Lower leg skin (tissue), 3 donors: Measurements from ENCODE around the gene MTMR3.
A peak's percentile ranks its signal among the peaks of the same experiment; 100 is the strongest.

Experiments
- POLR2A ChIP-seq, 2 donors: fragments of 450-650 bp; IDR thresholded peaks; one replicate each; pipeline ENCODE4 v1.6.1; 2016 to 2017; ENCODE audit warnings: antibody characterized with exemption in 2 of 2, mild to moderate bottlenecking in 1 of 2, moderate library complexity in 1 of 2
- TF ChIP-seq, protein P1 (sequence below), 3 donors: fragments of 450-650 bp; IDR thresholded peaks; one replicate each; pipeline ENCODE4 v1.5.1; 2016; ENCODE audit warnings: antibody characterized with exemption in 3 of 3, mild to moderate bottlenecking in 3 of 3, moderate library complexity in 2 of 3

DNA sequence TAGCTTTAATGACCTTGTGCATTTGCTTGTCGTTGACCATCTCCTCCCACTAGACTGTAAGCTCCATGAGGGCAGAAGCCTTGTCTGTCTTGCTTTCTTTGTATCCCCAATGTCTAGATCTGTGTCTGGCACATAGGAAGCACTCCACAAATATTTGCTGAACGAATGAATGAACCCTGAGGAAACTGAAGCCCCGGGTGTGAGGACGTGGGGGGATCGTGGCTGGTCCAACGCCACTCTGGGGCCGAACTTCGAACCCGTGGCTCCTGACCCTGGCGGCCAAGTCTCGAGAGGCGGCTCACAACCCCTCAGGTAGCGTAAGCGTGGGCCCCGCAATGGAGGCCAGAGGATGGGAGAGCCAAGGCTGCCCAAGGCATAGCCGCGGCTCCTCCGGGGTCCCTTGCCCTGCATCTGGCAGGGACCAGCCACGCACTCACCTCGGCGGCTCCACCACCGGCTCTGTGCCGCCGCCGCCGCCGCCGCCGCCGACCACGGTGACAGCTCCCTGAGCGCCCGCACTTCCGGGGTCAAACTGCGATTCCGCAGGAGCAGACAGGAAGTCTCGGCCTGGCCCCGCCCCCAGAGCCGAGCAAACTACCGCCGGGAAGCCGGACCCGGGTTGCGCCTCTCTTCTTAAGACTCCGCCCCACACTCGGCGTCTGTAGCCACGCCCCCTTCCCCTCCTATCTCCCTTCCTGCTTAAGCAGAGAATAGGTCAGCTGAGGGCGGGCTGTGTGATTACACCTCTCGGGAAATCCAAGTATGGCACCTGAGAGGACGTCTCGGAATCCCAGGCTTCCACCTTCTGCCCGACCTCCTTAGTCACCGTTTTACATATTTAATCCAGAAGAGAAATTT, 45.0 kb upstream of the MTMR3 start, which contains the start of gene ASCC2:
- TF ChIP-seq POLR2A (IDR thresholded peaks at IDR 0.05) = peak in 1 of 2 donors; percentile 35
- TF ChIP-seq, protein P1, sequence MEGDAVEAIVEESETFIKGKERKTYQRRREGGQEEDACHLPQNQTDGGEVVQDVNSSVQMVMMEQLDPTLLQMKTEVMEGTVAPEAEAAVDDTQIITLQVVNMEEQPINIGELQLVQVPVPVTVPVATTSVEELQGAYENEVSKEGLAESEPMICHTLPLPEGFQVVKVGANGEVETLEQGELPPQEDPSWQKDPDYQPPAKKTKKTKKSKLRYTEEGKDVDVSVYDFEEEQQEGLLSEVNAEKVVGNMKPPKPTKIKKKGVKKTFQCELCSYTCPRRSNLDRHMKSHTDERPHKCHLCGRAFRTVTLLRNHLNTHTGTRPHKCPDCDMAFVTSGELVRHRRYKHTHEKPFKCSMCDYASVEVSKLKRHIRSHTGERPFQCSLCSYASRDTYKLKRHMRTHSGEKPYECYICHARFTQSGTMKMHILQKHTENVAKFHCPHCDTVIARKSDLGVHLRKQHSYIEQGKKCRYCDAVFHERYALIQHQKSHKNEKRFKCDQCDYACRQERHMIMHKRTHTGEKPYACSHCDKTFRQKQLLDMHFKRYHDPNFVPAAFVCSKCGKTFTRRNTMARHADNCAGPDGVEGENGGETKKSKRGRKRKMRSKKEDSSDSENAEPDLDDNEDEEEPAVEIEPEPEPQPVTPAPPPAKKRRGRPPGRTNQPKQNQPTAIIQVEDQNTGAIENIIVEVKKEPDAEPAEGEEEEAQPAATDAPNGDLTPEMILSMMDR (IDR thresholded peaks at IDR 0.05) = no peak
